Central memory CD4-positive, alpha-beta T cell (primary cell): Measurements from ENCODE around the gene SPOPL.
"Not testable (repeated sequence)": the region's sequence is repeated elsewhere in the genome, so short reads cannot be mapped to it uniquely, and the experiment has no call there.

Experiments
- DNase-seq: peaks from one replicate; pipeline ENCODE4 v3.0.0; 2022
- total RNA-seq, 3 experiments: gene quantifications; one replicate each; lab custom pipeline; 2026; lab: John Stamatoyannopoulos, UW

SPOPL gene
- total RNA-seq: 23.3 to 51.9 (median 27.1) reads per million in 3 experiments

DNA sequence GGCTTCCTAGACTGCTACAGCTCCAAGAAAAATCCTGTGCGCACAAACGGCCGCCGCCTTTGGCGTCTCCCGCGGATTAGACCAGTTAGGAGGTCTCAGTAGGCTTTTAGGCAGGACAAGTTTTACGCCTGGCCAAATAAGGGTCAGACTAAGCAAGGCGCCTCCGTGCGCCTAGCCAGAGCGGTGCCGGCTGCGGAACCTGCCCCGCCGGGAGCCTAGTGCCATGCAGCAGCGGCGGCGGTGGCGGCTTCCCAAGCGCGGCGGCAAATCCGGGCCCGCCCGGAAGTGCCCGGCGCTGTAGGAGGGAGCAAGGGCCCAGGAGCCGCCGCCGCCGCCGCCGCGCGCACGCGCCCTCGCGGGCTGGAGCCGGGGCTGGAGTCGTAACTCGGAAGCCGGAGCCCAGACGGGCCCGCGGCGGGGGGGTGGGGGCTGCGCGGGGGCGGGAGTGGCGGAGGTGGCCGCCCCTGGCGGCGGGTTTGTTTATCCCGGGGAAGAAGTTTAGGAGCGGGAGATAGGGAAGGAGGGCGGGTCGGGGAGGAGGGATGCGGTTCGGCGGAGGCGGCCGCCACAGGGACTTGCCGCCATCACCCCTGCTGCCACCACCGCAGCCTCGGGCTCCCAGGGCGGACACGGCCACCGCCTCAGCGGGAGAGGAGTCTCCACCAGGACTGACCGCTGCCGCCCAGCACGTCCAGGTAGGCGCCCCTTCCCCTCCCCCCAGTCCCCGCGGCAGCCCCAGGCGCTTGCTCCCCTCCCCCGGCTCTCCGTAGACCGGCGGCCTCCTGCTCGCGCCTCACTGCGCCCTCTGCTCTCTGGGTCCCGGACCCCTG is at the start of gene SPOPL:
Gene SPOPL, plus strand, starts transcription at position 346 of the 830 bp plus-strand sequence. CDS start 48,447 bp downstream, outside the sequence.
- DNase-seq: peak; percentile 80

DNA sequence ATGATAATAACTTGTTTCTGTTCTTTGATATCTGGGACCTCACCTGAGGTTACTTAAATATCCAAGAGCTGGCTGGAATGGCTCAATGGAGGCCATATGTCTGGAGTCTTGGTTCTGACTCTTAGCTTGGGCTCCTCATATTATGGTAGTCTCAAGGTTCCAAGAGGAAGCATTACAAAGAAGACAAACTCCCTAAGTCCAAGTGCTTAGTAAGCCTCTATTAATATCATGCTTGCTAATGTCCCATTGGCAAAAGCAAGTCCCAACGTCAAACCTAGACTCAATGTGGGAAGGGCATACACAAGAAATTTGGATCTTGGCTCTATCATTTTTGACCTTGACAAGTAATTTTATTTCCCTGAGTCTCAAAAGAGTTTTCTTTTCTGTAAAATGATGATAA is 49.2 kb upstream of the SPOPL start:
- DNase-seq: no peak

GRCh38 chr2:138453815-138454214 is 47.8 kb upstream of the SPOPL start:
- no peak for DNase-seq

GRCh38 chr2:138454761-138455160 is 46.8 kb upstream of the SPOPL start:
- no peak for DNase-seq

GRCh38 chr2:138455275-138455674 is 46.3 kb upstream of the SPOPL start:
- DNase-seq: no peak

DNA sequence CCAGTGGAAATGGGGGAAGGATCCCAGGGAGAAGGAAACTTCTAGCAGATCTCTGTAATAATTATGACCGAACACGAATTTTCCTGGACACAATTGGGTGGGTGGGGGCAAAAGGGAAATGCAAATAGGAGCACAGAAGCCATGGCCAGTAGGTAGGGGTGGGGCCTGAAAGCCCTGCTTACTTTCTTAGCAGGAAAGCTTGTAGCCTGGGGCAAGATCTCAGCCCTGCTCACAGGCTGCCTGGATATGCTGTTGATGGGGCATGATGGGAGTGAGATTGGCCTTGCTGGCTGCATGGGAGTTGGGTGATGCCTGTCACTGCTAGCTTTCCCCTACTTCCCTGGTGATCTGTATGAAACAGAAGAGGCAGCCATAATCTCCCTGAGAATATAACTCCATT is 45.9 kb upstream of the SPOPL start:
- DNase-seq: no peak

DNA sequence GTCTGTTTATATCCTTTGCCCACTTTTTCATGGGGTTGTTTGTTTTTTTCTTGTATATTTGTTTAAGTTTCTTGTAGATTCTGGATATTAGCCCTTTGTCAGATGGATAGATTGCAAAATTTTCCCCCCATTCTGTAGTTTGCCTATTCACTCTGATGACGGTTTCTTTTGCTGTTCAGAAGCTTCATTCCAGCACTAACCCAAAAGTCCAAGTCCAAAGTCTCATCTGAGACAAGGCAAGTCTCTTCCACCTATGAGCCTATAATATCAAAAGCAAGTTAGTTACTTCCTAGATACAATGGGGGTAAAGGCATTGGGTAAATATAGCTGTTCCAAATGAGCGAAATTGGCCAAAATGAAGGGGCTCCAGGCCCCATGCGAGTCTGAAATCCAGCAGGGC is 38.9 kb upstream of the SPOPL start:
- DNase-seq: not testable (repeated sequence)

DNA sequence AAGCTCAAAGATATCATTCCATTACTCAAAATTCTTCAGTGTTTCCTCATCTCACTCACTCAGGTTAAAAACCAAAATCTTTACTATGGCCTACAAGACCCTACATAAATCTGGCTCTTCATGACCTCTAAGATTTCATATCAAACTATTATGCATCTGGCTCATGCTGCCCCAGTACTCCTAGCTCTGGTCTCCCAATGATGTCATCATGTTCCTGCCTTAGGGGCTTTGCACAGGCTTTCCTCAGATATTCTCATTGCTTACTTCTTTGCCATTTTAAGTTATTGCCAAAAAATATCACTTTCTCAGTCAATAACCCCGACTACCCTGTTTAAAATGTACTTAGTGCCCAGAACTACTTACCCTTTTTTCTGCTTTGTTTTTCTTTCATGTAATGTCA is 33.0 kb upstream of the SPOPL start:
- no peak for DNase-seq

- DNase-seq: no peak
These were observed 32.2 kb upstream of the SPOPL start for GRCh38 chr2:138469411-138469810.

DNA sequence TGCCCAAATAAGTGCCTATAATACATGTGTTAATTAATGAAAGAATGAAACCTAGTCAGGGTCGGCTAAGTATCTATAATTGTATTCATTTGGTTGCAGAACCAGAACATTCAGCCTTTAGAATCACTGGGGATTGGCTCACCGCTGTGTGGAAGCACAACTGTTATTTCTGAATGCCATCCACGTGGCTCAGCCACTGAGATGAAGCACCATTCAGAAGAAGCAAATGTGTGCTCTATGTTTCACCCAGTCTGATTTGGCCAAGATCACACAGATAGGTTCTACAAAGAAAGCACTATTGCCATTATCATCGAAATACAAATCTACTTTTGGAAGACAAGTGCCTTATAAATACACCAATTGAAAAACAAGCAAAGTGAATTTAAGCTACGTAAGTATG is 30.6 kb upstream of the SPOPL start:
- no peak for DNase-seq

GRCh38 chr2:138474100-138474825 is 27.3 kb upstream of the SPOPL start:
- no peak for DNase-seq

- DNase-seq: no peak
These were observed 26.2 kb upstream of the SPOPL start for GRCh38 chr2:138475277-138475776.

DNA sequence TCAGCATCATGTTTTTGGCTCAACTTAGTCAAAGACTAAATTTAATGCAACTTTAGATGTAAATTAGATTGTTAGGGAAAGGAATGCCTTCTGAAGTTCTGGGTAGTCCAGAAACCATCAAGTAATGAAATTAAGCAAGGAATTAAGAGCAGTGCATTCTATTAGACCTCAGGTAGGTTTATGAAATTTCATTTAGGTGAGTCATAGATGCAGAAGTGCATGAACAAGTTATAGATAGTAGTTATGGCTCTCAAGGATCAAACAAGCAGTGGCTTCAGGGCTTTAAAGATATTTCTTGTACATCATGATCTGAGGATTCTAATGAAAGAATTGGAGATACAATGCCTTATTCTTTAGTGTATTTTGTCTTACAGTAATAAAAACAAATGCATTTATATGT is 25.4 kb upstream of the SPOPL start:
- no peak for DNase-seq

DNA sequence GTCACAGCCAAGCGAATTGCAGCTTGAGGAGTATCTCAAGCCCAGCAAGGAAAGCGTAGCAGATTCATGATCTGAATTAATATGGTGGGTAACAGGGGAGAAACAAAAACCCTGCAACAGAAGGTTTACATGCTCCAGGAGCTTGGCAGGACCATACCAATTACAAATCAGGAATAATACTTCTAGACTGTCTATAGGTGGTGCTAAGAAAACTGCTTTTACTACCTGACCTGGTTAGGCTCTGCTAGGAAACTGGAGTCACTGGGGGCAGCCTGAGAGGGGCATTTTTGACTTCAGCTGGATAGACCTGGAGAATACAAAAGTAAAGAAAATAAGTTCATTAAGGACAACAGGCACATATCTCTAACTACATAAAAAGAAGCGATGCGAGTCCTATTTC is 24.6 kb upstream of the SPOPL start:
- DNase-seq: no peak

- not testable (repeated sequence) for DNase-seq
These were observed 18.8 kb upstream of the SPOPL start for GRCh38 chr2:138482796-138483195.

- DNase-seq: no peak
These were observed 16.6 kb upstream of the SPOPL start for GRCh38 chr2:138485019-138485418.

DNA sequence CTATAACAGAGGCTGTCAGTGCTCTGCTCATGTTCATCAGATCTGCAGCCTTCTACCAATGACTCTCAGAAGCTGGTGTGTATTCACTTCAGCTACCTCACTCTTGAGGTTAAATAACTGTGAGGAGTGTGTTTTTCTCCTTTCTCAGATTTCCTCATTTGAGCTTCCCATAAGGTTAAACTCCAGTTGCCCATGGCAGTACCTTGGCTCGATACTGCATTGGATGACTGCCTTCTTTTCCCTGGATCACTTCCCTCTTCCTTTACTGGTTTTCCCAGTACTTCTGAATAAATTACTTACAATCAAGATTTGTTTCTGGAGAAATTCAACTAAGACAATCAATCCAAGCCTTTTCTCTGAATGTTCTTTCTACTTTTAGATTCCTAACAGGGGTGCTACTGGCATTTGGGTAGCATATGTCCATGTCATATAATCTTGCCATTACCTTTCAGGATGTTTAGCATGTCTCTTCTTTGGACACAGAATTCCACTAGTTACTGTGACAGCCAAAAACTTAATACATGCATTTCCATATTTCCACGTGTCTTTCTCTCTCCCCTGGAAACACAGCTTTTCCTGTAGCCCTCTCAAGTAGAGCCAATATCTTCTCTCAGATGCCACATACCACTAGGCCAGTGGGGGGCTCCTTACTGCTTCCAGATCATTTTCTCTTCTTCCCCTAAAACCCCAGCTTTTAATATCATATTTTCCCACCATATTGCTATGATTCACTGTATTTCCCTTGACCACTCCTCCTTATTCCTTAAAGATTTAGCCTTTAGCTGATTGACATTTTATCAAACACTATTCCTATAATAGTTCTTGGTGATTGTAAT is 15.0 kb upstream of the SPOPL start:
- DNase-seq: no peak

DNA sequence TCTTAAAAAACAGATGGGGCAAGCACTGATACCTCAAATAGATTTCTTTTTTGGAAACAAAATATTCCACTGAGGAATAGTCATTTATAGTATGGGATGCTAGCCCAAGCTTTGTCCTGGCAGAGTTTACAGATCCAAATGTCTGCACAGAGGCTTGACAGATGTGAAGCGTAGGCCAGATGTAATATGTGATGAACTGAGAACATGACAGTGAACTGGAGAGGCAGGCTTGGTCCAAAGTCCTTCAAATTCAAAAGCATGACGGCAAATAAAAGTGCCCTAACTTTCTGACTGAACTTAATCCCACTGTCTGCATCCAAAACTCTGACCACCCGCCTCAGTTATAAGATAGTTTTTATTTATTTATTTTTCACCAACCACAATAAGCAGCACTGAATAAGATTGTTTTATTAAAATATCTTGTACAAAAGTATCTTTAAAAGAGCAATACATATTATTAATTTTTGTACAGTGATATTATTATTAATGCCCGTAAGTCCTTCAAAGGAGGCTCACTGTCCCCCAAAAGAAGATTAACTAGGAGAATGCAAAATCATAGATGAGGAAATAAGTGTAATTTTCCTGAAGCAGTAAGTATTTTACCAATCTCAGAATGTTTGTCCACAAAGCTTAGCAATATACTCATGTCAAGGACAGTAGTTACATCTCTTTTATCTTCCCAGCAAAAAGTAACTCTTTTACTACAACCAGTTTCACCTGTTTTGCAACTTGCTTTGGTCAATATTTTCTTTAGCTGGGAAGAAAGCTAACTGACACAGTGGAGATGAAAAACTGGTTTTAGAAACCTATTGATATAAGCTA is 10.7 kb upstream of the SPOPL start:
- no peak for DNase-seq

GRCh38 chr2:138491495-138491862 is 10.1 kb upstream of the SPOPL start:
- DNase-seq: no peak

GRCh38 chr2:138492160-138492559 is 9.4 kb upstream of the SPOPL start:
- DNase-seq: no peak

- no peak for DNase-seq
These were observed 8.2 kb upstream of the SPOPL start for GRCh38 chr2:138493334-138493733.
